Measurements from ENCODE around the gene CHAF1A. TPM values are rescaled to one million over a fixed set of nuclear protein-coding genes. Genes with fewer than 3 reads are reported as not detected.
A peak's percentile ranks its signal among the peaks of the same experiment; 100 is the strongest.

Gene CHAF1A
- total and polyA plus RNA-seq, 3 experiments from 2014 or later = 5.8 to 69.5 (median 65.2) TPM

DNA sequence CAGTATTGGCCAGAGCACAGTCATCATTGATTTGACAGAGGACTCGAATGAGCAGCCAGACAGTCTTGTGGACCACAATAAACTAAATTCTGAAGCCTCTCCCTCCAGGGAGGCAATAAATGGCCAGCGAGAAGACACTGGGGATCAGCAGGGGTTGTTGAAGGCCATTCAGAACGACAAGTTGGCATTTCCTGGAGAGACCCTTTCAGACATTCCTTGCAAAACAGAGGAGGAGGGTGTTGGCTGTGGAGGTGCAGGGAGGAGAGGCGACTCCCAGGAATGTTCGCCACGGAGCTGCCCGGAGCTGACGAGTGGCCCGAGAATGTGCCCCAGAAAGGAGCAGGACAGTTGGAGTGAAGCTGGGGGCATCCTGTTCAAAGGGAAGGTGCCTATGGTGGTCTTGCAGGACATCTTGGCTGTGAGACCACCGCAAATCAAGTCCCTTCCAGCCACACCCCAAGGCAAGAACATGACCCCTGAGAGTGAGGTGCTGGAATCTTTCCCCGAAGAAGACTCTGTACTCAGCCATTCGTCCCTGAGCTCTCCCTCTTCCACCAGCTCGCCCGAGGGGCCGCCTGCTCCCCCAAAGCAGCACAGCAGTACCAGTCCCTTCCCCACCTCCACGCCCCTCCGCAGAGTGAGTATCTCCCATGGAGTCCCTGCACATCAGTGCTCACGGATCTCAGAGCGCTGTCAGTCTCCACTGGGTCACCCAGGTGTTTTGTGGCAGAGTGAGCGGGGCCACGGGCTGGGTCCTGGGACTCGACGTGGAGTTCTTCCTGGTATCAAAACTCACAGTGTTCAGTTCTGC is 6.9 kb downstream of the CHAF1A start:
- no peaks in the 10 kb centered on the region for H3K27me3 ChIP-seq (ENCODE audit: insufficient read depth, low read length, poor library complexity, severe bottlenecking)
- POLR2A ChIA-PET = no interaction called here
- H3K36me3 Mint-ChIP-seq = peaks cover 0 to 30% (median 4%) of the 10 kb centered on the region in 3 donors
- H3K9me3 ChIP-seq (ENCODE audit: low read length) = no peaks in the 10 kb centered on the region
- no peaks in the 10 kb centered on the region for H3K9me3 Mint-ChIP-seq
- H3K36me3 ChIP-seq (ENCODE audit: insufficient read depth, low read length) = no peaks in the 10 kb centered on the region
- no peak overlapping the region for H3K4me3 ChIP-seq (ENCODE audit: low read length)
- no peak overlapping the region for H3K4me3 Mint-ChIP-seq
- peak overlapping the region in 1 of 8 donors; percentile 77 for H3K27ac Mint-ChIP-seq
- CTCF ChIA-PET = no interaction called here
- H3K4me1 Mint-ChIP-seq = peaks cover 0 to 6% (median 3%) of the 10 kb centered on the region in 3 donors
- H3K27me3 Mint-ChIP-seq = no peaks in the 10 kb centered on the region
- H3K27ac ChIP-seq (ENCODE audit: low read depth, low read length) = no peak overlapping the region
- no peak for DNase-seq
- no peaks in the 10 kb centered on the region for H3K4me1 ChIP-seq (ENCODE audit: insufficient read depth, low read length)

DNA sequence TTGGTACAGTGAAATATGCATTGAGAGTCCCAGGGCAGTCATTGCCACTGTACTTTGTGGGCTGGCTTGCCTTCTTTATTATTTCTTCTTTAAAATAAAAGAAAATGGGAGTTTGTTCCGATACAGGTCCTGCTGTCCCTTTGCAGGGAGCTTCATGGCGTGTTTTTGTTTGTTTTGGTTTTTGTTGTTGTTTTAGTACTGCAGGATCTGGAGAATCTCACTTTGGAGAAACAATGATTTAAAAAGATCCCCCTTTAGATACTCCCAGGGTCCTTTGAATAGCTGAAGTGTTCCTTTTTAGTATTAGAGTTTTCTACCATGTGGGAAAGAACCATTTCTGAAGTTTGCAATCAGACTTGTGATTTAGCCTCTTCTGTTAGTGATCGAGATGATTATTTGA is 11.1 kb downstream of the CHAF1A start:
- peaks cover 0 to 28% (median 2%) of the 10 kb centered on the region in 3 donors for H3K36me3 Mint-ChIP-seq

DNA sequence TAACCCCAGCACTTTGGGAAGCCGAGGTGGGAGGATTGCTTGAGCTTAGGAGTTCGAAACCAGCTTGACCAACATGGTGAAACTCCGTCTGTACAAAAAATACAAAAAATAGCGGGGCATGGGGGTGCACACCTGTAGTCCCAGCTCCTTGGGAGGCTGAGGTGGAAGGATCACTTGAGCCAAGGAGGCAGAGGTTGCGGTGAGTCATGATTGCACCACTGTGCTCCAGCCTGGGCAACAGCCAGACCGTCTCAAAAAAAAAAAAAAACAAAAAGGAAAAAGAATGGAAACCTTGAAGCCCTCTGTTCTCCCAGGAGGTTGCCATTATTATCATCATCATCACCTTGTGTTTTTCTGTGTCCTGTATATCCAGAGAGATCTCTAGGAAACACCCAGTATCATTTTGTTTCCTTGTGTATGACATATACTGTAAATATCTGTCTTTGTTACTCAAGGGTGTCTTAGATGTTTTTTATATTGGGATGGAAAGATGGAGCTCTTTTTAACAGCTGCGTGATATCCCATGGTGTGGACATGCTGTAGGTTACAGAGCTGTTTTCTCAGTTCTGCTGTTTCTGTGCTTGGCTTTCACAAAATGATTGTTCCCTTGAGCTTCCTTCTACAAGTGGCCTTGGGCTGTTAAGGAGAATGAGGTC is 11.8 kb downstream of the CHAF1A start:
- Histone ChIP-seq H3K27ac (ENCODE audit: low read depth, low read length) (no peak overlapping the region), H3K27me3 (ENCODE audit: insufficient read depth, low read length, poor library complexity, severe bottlenecking) (no peaks in the 10 kb centered on the region), H3K4me1 (ENCODE audit: insufficient read depth, low read length) (no peaks in the 10 kb centered on the region), H3K9me3 (ENCODE audit: low read length) (no peaks in the 10 kb centered on the region), H3K36me3 (ENCODE audit: insufficient read depth, low read length) (no peaks in the 10 kb centered on the region), H3K4me3 (ENCODE audit: low read length) (no peak overlapping the region)
- ChIA-PET CTCF (interaction anchor here (0.8 kb wide), 1 partner anchor 203 kb away, joined by 3 read pairs; no protein-coding TSS in a partner anchor), POLR2A (no interaction called here)
- DNase-seq = no peak
- no peaks in the 10 kb centered on the region for H3K27me3 Mint-ChIP-seq
- no peaks in the 10 kb centered on the region for H3K4me1 Mint-ChIP-seq
- peaks cover 0 to 23% (median 2%) of the 10 kb centered on the region in 3 donors for H3K36me3 Mint-ChIP-seq
- no peaks in the 10 kb centered on the region for H3K9me3 Mint-ChIP-seq
- H3K27ac Mint-ChIP-seq = no peak overlapping the region
- H3K4me3 Mint-ChIP-seq = no peak overlapping the region

More for the DNA sequence above, 11.1 kb downstream of the CHAF1A start:
- no peak for DNase-seq
- Mint-ChIP-seq H3K27ac (no peak overlapping the region), H3K4me1 (no peaks in the 10 kb centered on the region), H3K27me3 (no peaks in the 10 kb centered on the region), H3K9me3 (no peaks in the 10 kb centered on the region), H3K4me3 (no peak overlapping the region)
- Histone ChIP-seq H3K27me3 (ENCODE audit: insufficient read depth, low read length, poor library complexity, severe bottlenecking) (no peaks in the 10 kb centered on the region), H3K9me3 (ENCODE audit: low read length) (no peaks in the 10 kb centered on the region), H3K4me3 (ENCODE audit: low read length) (no peak overlapping the region), H3K36me3 (ENCODE audit: insufficient read depth, low read length) (no peaks in the 10 kb centered on the region), H3K4me1 (ENCODE audit: insufficient read depth, low read length) (no peaks in the 10 kb centered on the region), H3K27ac (ENCODE audit: low read depth, low read length) (no peak overlapping the region)
- ChIA-PET CTCF (no interaction called here), POLR2A (no interaction called here)

DNA sequence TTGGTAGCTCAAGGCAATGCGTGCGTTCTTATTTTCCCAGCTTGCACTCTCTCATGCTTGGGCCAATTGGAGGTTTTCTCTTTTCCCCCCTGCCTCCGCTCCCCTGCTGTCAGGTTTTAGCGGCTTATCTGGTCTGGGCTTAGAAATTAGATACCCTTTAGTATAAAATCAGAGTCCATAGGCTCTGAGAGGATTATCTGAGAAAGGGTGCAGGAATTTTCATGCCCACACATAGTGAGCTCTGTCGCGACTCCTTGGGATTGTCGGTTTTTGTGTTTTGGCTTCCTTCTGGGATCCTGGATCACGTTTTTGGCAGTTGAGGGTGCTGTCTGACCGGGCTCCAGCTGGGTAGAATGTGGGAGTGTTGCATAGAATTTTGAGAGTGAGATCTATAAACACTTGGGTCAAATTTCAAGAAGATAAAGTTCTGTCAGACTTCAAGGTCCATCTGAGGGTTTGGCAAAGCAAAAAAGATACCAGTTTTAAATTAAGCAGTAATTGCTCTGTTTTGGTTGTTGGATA is 12.4 kb downstream of the CHAF1A start:
- Histone ChIP-seq H3K27ac (ENCODE audit: low read depth, low read length) (no peak overlapping the region), H3K9me3 (ENCODE audit: low read length) (no peaks in the 10 kb centered on the region), H3K36me3 (ENCODE audit: insufficient read depth, low read length) (no peaks in the 10 kb centered on the region), H3K27me3 (ENCODE audit: insufficient read depth, low read length, poor library complexity, severe bottlenecking) (no peaks in the 10 kb centered on the region), H3K4me3 (ENCODE audit: low read length) (no peak overlapping the region), H3K4me1 (ENCODE audit: insufficient read depth, low read length) (no peaks in the 10 kb centered on the region)
- Mint-ChIP-seq H3K36me3 (peaks cover 0 to 21% (median 2%) of the 10 kb centered on the region in 3 donors), H3K27me3 (no peaks in the 10 kb centered on the region), H3K4me3 (no peak overlapping the region), H3K27ac (peak overlapping the region in 1 of 8 donors; percentile 32), H3K9me3 (no peaks in the 10 kb centered on the region), H3K4me1 (no peaks in the 10 kb centered on the region)
- no peak for DNase-seq
- ChIA-PET POLR2A (no interaction called here), CTCF (interaction anchor here (0.8 kb wide), 1 partner anchor 202 kb away, joined by 3 read pairs; no protein-coding TSS in a partner anchor)

DNA sequence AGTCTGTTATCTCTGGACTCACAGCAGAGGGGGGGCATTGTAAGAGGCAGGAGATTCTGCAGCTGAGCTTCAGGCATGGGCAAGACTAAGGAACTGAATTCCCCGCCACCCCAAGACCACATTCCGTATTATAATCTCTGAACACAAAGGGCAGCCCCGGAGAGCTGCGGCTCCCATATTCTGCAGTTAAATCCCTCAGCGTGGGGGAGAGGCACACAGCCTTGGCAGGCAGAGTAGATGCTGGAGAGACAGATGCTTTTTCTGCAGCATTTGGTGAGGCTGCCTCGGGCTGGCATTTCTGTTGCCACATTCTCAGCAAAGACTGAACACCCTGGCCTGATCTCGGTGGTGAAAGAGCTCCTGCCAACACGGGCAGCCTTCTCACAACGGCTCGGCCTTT is 12.9 kb downstream of the CHAF1A start:
- no peaks in the 10 kb centered on the region for H3K27me3 ChIP-seq (ENCODE audit: insufficient read depth, low read length, poor library complexity, severe bottlenecking)
- no peaks in the 10 kb centered on the region for H3K4me1 ChIP-seq (ENCODE audit: insufficient read depth, low read length)
- no peaks in the 10 kb centered on the region for H3K36me3 ChIP-seq (ENCODE audit: insufficient read depth, low read length)
- Mint-ChIP-seq H3K36me3 (peaks cover 0 to 19% (median 2%) of the 10 kb centered on the region in 3 donors), H3K27ac (peak overlapping the region in 1 of 8 donors; percentile 32), H3K4me1 (no peaks in the 10 kb centered on the region), H3K9me3 (no peaks in the 10 kb centered on the region), H3K27me3 (no peaks in the 10 kb centered on the region), H3K4me3 (no peak overlapping the region)
- DNase-seq = no peak
- H3K9me3 ChIP-seq (ENCODE audit: low read length) = no peaks in the 10 kb centered on the region
- POLR2A ChIA-PET = no interaction called here
- CTCF ChIA-PET = no interaction called here
- no peak overlapping the region for H3K27ac ChIP-seq (ENCODE audit: low read depth, low read length)
- no peak overlapping the region for H3K4me3 ChIP-seq (ENCODE audit: low read length)

DNA sequence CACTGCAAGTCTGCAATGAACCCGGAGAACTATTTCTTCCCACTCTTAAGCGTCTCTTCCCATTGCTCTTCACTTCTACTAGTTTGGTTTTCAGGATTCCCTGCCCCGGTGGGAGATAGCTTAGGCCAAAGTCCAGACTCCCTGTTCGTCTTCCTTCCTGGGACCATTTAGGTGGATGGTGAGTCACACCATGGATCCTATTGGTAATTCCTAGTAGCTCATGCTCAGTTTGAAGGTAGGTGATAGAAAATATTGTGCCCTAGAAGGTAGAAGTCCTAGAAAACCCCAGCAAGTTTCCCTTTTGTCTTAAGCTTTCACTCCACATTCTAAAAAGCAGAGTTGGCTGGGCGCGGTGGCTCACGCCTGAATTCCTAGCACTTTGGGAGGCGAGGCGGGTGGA is 13.8 kb downstream of the CHAF1A start:
- ChIA-PET CTCF (no interaction called here), POLR2A (no interaction called here)
- H3K27ac ChIP-seq (ENCODE audit: low read depth, low read length) = no peak overlapping the region
- DNase-seq = no peak
- no peaks in the 10 kb centered on the region for H3K27me3 ChIP-seq (ENCODE audit: insufficient read depth, low read length, poor library complexity, severe bottlenecking)
- H3K4me1 ChIP-seq (ENCODE audit: insufficient read depth, low read length) = no peaks in the 10 kb centered on the region
- no peaks in the 10 kb centered on the region for H3K9me3 Mint-ChIP-seq
- H3K27ac Mint-ChIP-seq = no peak overlapping the region
- no peaks in the 10 kb centered on the region for H3K27me3 Mint-ChIP-seq
- H3K4me1 Mint-ChIP-seq = no peaks in the 10 kb centered on the region
- peaks cover 0 to 18% (median 2%) of the 10 kb centered on the region in 3 donors for H3K36me3 Mint-ChIP-seq
- no peak overlapping the region for H3K4me3 ChIP-seq (ENCODE audit: low read length)
- no peaks in the 10 kb centered on the region for H3K9me3 ChIP-seq (ENCODE audit: low read length)
- no peak overlapping the region for H3K4me3 Mint-ChIP-seq
- H3K36me3 ChIP-seq (ENCODE audit: insufficient read depth, low read length) = no peaks in the 10 kb centered on the region

DNA sequence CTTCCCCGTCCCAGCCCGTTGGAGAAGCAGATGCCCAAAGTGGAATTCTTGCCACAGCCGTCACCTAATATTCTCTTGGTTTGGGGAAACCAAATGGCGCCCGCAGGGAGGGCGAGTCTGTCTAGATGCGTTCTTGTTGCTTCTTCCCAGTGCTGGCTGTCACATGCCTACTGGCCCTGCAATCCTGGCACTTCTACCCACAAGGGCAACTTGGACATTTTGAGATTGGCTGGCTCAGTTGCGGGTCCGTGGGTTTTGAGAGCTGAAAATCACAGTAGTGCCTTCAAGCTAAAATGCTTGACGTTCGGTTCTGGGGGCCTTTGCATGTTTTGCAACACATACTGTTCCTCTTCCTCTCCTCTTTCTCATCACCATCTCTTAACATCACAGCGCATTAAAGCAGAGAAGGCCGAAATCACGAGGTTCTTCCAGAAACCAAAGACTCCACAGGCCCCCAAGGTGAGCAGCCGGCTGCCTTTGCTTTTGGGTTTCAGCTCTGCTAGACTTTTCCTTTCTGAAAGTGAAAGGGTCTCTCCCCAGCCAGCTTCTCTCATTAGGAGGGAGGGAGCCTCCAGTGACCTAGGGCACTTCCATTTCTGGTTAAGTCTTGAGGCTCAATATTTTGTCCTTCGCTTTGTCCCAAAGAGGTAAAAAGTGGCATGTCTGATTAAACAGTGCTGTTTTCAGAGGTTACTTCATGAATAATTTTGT is 21.1 kb downstream of the CHAF1A start:
- Histone ChIP-seq H3K36me3 (ENCODE audit: insufficient read depth, low read length) (no peaks in the 10 kb centered on the region), H3K4me3 (ENCODE audit: low read length) (no peak overlapping the region), H3K27me3 (ENCODE audit: insufficient read depth, low read length, poor library complexity, severe bottlenecking) (no peaks in the 10 kb centered on the region), H3K4me1 (ENCODE audit: insufficient read depth, low read length) (no peaks in the 10 kb centered on the region), H3K9me3 (ENCODE audit: low read length) (no peaks in the 10 kb centered on the region), H3K27ac (ENCODE audit: low read depth, low read length) (no peak overlapping the region)
- no peak for DNase-seq
- POLR2A ChIA-PET = no interaction called here
- CTCF ChIA-PET = no interaction called here
- Mint-ChIP-seq H3K9me3 (no peaks in the 10 kb centered on the region), H3K27me3 (no peaks in the 10 kb centered on the region), H3K4me1 (no peaks in the 10 kb centered on the region), H3K4me3 (no peak overlapping the region), H3K27ac (peak overlapping the region in 1 of 8 donors; percentile 17), H3K36me3 (peaks cover 0 to 25% (median 1%) of the 10 kb centered on the region in 3 donors)

DNA sequence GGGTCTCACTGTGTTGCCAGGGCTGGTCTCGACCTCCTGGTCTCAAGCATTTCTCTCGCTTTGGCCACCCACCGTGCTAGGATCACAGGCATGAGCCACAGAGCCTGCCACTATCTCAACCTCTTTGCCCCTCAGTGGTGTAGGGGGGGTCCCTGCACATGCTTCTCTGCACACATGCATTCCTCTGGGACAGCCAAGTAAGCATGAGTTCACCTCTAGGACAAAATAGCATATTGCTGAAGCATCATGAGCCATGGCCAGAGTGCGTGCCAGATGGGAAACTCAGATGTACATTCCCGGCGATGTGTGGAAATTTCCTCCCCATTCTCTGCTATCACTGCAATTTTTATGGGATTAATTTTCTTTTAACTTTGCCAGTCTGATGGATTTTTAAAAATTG is 23.1 kb downstream of the CHAF1A start:
- Histone ChIP-seq H3K27me3 (ENCODE audit: insufficient read depth, low read length, poor library complexity, severe bottlenecking) (no peaks in the 10 kb centered on the region), H3K9me3 (ENCODE audit: low read length) (no peaks in the 10 kb centered on the region), H3K36me3 (ENCODE audit: insufficient read depth, low read length) (peaks cover 5% of the 10 kb centered on the region), H3K4me3 (ENCODE audit: low read length) (no peak overlapping the region), H3K4me1 (ENCODE audit: insufficient read depth, low read length) (no peaks in the 10 kb centered on the region), H3K27ac (ENCODE audit: low read depth, low read length) (no peak overlapping the region)
- no peak overlapping the region for H3K4me3 Mint-ChIP-seq
- peaks cover 0 to 40% (median 2%) of the 10 kb centered on the region in 3 donors for H3K36me3 Mint-ChIP-seq
- no peaks in the 10 kb centered on the region for H3K27me3 Mint-ChIP-seq
- H3K4me1 Mint-ChIP-seq = no peaks in the 10 kb centered on the region
- peak overlapping the region in 1 of 8 donors; percentile 93 for H3K27ac Mint-ChIP-seq
- ChIA-PET POLR2A (no interaction called here), CTCF (no interaction called here)
- H3K9me3 Mint-ChIP-seq = no peaks in the 10 kb centered on the region
- DNase-seq = no peak

Measured in CD8-positive, alpha-beta memory T cell (primary cell).